GM12878 (cell line): Measurements from ENCODE around the gene TEX44. TPM values are rescaled to one million over a fixed set of nuclear protein-coding genes. Genes with fewer than 3 reads are reported as not detected.

Experiments used
- ATAC-seq: fragments of 200-7000 bp; cut with Tn5 transposase; 3 replicates; pipeline ENCODE4 v1.9.1; 2020; ENCODE audit warnings: mild to moderate bottlenecking, moderate library complexity
- BruUV-seq: library from RNA; stranded (reverse); fragments of 400-500 nt; replicated peaks from 2 replicates; lab custom pipeline; 2021; lab: Mats Ljungman, UMichigan
- CTCF ChIA-PET: fragments of 300-600 bp; sonication (Branson Sonifier 250); formaldehyde crosslinking; extraction: SDS; loops from one replicate; lab custom pipeline; 2021; ENCODE audit warnings: inconsistent platforms; lab: Yijun Ruan, JAX
- POLR2A ChIA-PET: fragments of 350-600 bp; formaldehyde crosslinking; extraction: SDS; loops from one replicate; lab custom pipeline; 2021; ENCODE audit warnings: inconsistent platforms; lab: Charles Lee
- RAD21 ChIA-PET: fragments of 300-600 bp; sonication (Branson Sonifier 250); formaldehyde crosslinking; loops from one replicate; lab custom pipeline; 2023; ENCODE audit warnings: antibody characterized with exemption; ENCODE audit not compliant: unreplicated experiment; lab: Charles Lee
- SMC1A ChIA-PET: fragments of 300-600 bp; sonication (Branson Sonifier 250); formaldehyde crosslinking; loops from one replicate; lab custom pipeline; 2023; ENCODE audit not compliant: unreplicated experiment, uncharacterized antibody; lab: Charles Lee
- DNase-seq: peaks from one replicate; pipeline ENCODE4 v3.0.0-alpha.2; 2011; ENCODE audit warnings: low read depth, low spot score
- FAIRE-seq: peaks from 3 replicates; lab custom pipeline; 2011; peaks lifted over from hg19 to GRCh38; lab: Jason Lieb, UNC
- H2AFZ ChIP-seq: 2 replicates; pipeline ENCODE4 v1.6.0; 2011; ENCODE audit warnings: low read depth, low read length, control low read depth; ENCODE audit not compliant: control insufficient read depth
- H3K27ac ChIP-seq: 2 replicates; pipeline ENCODE4 v1.5.1; 2011; ENCODE audit warnings: control low read depth; ENCODE audit not compliant: control insufficient read depth, insufficient read depth
- H3K27me3 ChIP-seq, 2 experiments: replicated peaks in 1 of 2; 2 replicates each; pipeline versions ENCODE4 v1.6.0 to v1.6.1; 2011; ENCODE audit warnings: low read length in 1 of 2; ENCODE audit not compliant: control insufficient read depth in 2 of 2, insufficient read depth in 2 of 2
- H3K36me3 ChIP-seq, 2 experiments: 2 replicates each; pipeline ENCODE4 v1.5.1; 2011; ENCODE audit warnings: low read length in 1 of 2; ENCODE audit not compliant: control insufficient read depth in 2 of 2, insufficient read depth in 2 of 2
- H3K4me1 ChIP-seq: 2 replicates; pipeline ENCODE4 v1.6.1; 2011; ENCODE audit warnings: mild to moderate bottlenecking, low read length, moderate library complexity, mixed read lengths; ENCODE audit not compliant: control insufficient read depth, insufficient read depth
- H3K4me2 ChIP-seq: 2 replicates; pipeline ENCODE4 v1.6.0; 2011; ENCODE audit warnings: control low read depth; ENCODE audit not compliant: control insufficient read depth, insufficient read depth
- H3K4me3 ChIP-seq: fragments of 200-600 bp; sonication (generic); 2 replicates; pipeline ENCODE4 v1.5.1; 2016
- H3K79me2 ChIP-seq: 2 replicates; pipeline ENCODE4 v1.6.0; 2011; ENCODE audit warnings: low read length; ENCODE audit not compliant: control insufficient read depth, insufficient read depth
- H3K9ac ChIP-seq: 2 replicates; pipeline ENCODE4 v1.8.0; 2011; ENCODE audit warnings: low read length, control low read depth, mixed read lengths; ENCODE audit not compliant: control insufficient read depth, insufficient read depth
- H3K9me3 ChIP-seq: replicated peaks from 3 replicates; pipeline ENCODE4 v1.5.1; 2011; ENCODE audit warnings: mild to moderate bottlenecking, low read length; ENCODE audit not compliant: control insufficient read depth, insufficient read depth
- H4K20me1 ChIP-seq: 2 replicates; pipeline ENCODE4 v1.6.0; 2011; ENCODE audit not compliant: control insufficient read depth, insufficient read depth
- ATF7 ChIP-seq: fragments of 450-650 bp; IDR thresholded peaks from 2 replicates; pipeline ENCODE4 v1.6.1; 2016; ENCODE audit warnings: low read depth, mild to moderate bottlenecking
- EED ChIP-seq: sonication (generic); IDR thresholded peaks from 2 replicates; pipeline ENCODE4 v1.6.1; 2016; ENCODE audit warnings: antibody characterized with exemption, low read depth
- GABPA ChIP-seq: IDR thresholded peaks from 2 replicates; pipeline ENCODE4 v1.6.1; 2014; ENCODE audit warnings: antibody characterized with exemption, low read depth, mild to moderate bottlenecking, inconsistent platforms
- MLLT1 ChIP-seq: fragments of 450-650 bp; IDR thresholded peaks from 2 replicates; pipeline ENCODE4 v1.6.1; 2016; ENCODE audit warnings: mild to moderate bottlenecking
- NFXL1 ChIP-seq: fragments of 450-650 bp; IDR thresholded peaks from 2 replicates; pipeline ENCODE4 v1.6.1; 2017; ENCODE audit warnings: antibody characterized with exemption, mild to moderate bottlenecking, borderline replicate concordance
- NRF1 ChIP-seq: conservative IDR thresholded peaks from 2 replicates; pipeline ENCODE4 v1.6.1; 2011; ENCODE audit warnings: mild to moderate bottlenecking, low read depth, low read length, improper control_type of control experiment
- POLR2A ChIP-seq: IDR thresholded peaks from 2 replicates; pipeline ENCODE4 v1.6.1; 2011; ENCODE audit warnings: low read depth, mild to moderate bottlenecking, low read length
- POU2F2 ChIP-seq: IDR thresholded peaks from 3 replicates; pipeline ENCODE4 v1.6.1; 2011; ENCODE audit warnings: low read depth, mild to moderate bottlenecking, low read length, borderline replicate concordance
- SREBF2 ChIP-seq: IDR thresholded peaks from 2 replicates; pipeline ENCODE4 v1.6.1; 2012; ENCODE audit warnings: mild to moderate bottlenecking, low read length
- SRF ChIP-seq, 2 experiments: IDR thresholded peaks; 2 replicates each; pipeline ENCODE4 v1.6.1; 2011; ENCODE audit warnings: low read depth in 2 of 2, low read length in 2 of 2, mild to moderate bottlenecking in 1 of 2, moderate library complexity in 1 of 2
- TCF7 ChIP-seq: IDR thresholded peaks from 2 replicates; pipeline ENCODE4 v1.6.1; 2014; ENCODE audit warnings: antibody characterized with exemption, borderline replicate concordance
- WGBS: methylation state at CpG from one replicate; pipeline ENCODE4 v1.1.6; 2016; ENCODE audit warnings: low lambda C conversion rate; ENCODE audit not compliant: insufficient replicate concordance, insufficient coverage; ENCODE audit errors: missing lambda C conversion rate; 5-methylcytosine and 5-hydroxymethylcytosine counted together
- in situ Hi-C: fragments of 300-500 bp; cut with MboI; formaldehyde crosslinking; loops from 9 replicates; pipeline ENCODE4 v1.14.3; 2018; ENCODE audit warnings: mixed read lengths
- intact Hi-C: fragments of 100-400 bp; cut with micrococcal nuclease; formaldehyde crosslinking; loops from one replicate; pipeline ENCODE4 v1.14.2; 2022; ENCODE audit not compliant: unreplicated experiment
- polyA plus RNA-seq, 11 experiments: library from polyadenylated mRNA; depleted of rRNA in 4 of 11; unstranded in 6 of 11; stranded (reverse) in 5 of 11; fragments of >200 nt; fragmentation: Nextera tagmentation in 4 of 11; fragmentation: Illumina TruSeq in 1 of 11; extraction: Ambion mirVana in 4 of 11; extraction: Trizol in 1 of 11; gene quantifications; 1 replicate in 1 of 11; 2 replicates in 10 of 11; pipeline versions ENCODE4 v1.2.1 to v1.2.3, GENCODE V29; 2011 to 2016; ENCODE audit warnings: inconsistent platforms in 2 of 11, missing spikeins in 2 of 11, low read depth in 1 of 11
- total RNA-seq, 4 experiments: library from RNA; depleted of rRNA in 3 of 4; stranded (reverse); fragments of >200 nt in 3 of 4; fragmentation: Illumina TruSeq in 1 of 4; extraction: Trizol in 1 of 4; gene quantifications; 2 replicates each; pipeline versions ENCODE4 v1.2.1 to v1.2.3, GENCODE V29; 2013 to 2021
- TF ChIP-seq, protein P1 (sequence below): IDR thresholded peaks from 2 replicates; pipeline ENCODE4 v1.6.1; 2012; ENCODE audit warnings: low read depth, low read length, improper control_type of control experiment
- TF ChIP-seq, protein P2 (sequence below): IDR thresholded peaks from 2 replicates; pipeline ENCODE4 v1.6.1; 2011; ENCODE audit warnings: mild to moderate bottlenecking, low read depth, low read length, moderate library complexity; ENCODE audit not compliant: insufficient replicate concordance

Gene TEX44
- total and polyA plus RNA-seq, 10 of the 15 experiments (the other 5 are each of a cell fraction or from before 2014, with no cell fraction given), result not detected

- TF ChIP-seq POU2F2, result no peak
- TF ChIP-seq NRF1, result no peak
- no peak for TF ChIP-seq MLLT1
- TF ChIP-seq, protein P1, sequence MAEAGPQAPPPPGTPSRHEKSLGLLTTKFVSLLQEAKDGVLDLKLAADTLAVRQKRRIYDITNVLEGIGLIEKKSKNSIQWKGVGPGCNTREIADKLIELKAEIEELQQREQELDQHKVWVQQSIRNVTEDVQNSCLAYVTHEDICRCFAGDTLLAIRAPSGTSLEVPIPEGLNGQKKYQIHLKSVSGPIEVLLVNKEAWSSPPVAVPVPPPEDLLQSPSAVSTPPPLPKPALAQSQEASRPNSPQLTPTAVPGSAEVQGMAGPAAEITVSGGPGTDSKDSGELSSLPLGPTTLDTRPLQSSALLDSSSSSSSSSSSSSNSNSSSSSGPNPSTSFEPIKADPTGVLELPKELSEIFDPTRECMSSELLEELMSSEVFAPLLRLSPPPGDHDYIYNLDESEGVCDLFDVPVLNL, result no peak
- TF ChIP-seq ATF7, result no peak
- no peak for TF ChIP-seq NFXL1
- no peak for TF ChIP-seq TCF7
These were observed 5.0 kb downstream of the TEX44 start (continued) for GRCh38 chr2:231597627-231598026.

DNA sequence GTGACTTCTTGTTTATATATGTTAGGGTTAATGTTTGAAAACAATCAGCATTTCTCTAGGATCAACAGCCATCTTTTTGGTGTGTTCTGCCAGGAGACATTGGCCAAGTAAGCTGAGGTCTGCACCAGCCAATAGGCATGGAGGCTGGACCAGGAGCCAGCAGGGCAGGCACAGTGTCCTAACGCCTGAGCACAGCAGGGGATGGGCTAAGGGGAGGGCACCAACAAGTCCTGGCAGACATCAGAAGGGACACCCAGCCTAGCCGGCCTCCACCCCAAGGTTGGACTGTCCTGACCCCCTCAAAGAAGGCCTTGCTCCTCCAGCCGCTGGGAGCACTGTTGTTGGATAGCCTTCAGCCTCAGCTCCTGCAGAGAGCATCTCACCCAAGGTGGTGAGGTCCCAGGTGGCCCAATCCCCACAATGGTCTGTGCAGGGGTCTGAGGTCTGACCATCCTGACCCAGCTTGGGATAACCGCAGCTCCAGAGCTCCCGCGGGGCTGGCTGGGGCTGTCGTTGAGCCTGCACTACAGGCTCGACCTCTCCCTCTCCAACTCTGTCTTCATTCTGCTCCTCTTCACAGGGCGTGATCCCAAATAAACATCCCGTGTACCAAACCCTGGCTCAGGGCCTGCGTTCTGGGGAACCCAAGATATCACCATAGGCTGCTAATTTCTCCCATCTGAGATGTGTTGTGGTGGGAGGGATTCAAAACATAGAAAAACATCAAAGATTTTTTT, 8.1 kb downstream of the TEX44 start:
- ChIA-PET POLR2A (interaction anchor here (0.6 to 1.5 kb wide), 5 partner anchors 12 to 83 kb away, joined by 3 to 5 read pairs (median 3); no protein-coding TSS in a partner anchor), SMC1A (interaction anchor here (0.7 to 7.7 kb wide), 16 partner anchors 11 to 120 kb away, joined by 3 to 112 read pairs (median 6); no protein-coding TSS in a partner anchor), RAD21 (interaction anchor here (0.5 to 7.0 kb wide), 14 partner anchors 11 to 275 kb away, joined by 3 to 118 read pairs (median 5); no protein-coding TSS in a partner anchor), CTCF (interaction anchor here (0.6 to 7.5 kb wide), 37 partner anchors 8 to 373 kb away, joined by 3 to 218 read pairs (median 6); partner anchors contain the start of genes NCL and TEX44)
- Histone ChIP-seq H3K27me3 (no peaks in the 10 kb centered on the region), H4K20me1 (no peaks in the 10 kb centered on the region), H3K4me2 (no peak overlapping the region), H2AFZ (no peak overlapping the region), H3K27ac (no peak overlapping the region), H3K36me3 (no peaks in the 10 kb centered on the region), H3K79me2 (no peaks in the 10 kb centered on the region), H3K9ac (no peak overlapping the region), H3K4me3 (no peak overlapping the region), H3K4me1 (peaks cover 32% of the 10 kb centered on the region), H3K9me3 (no peaks in the 10 kb centered on the region)
- no peak for DNase-seq
- in situ Hi-C loops, result no loop called here
- ATAC-seq, result no peak
- no peak for FAIRE-seq
- TF ChIP-seq, protein P2, sequence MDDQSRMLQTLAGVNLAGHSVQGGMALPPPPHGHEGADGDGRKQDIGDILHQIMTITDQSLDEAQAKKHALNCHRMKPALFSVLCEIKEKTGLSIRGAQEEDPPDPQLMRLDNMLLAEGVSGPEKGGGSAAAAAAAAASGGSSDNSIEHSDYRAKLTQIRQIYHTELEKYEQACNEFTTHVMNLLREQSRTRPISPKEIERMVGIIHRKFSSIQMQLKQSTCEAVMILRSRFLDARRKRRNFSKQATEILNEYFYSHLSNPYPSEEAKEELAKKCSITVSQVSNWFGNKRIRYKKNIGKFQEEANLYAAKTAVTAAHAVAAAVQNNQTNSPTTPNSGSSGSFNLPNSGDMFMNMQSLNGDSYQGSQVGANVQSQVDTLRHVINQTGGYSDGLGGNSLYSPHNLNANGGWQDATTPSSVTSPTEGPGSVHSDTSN, result no peak
- TF ChIP-seq EED, result no peak
- no peak for TF ChIP-seq POLR2A
- no peak for TF ChIP-seq SREBF2
- no peak for TF ChIP-seq SRF (IDR thresholded peaks at IDR 0.05; ENCODE audit: low read depth in 2 of 2, low read length in 2 of 2)
- no peak for TF ChIP-seq GABPA
- WGBS, result 69% methylated on average over 11 of the region's 11 CpGs
- intact Hi-C loops, result loop anchor here (1.0 kb wide), 2 partner anchors 37 to 83 kb away; no protein-coding TSS in a partner anchor
- BruUV-seq, result no TSS peak
